ES-I3 (cell line): ENCODE data around the gene SURF1.
"Not testable (repeated sequence)": the region's sequence is repeated elsewhere in the genome, so short reads cannot be mapped to it uniquely, and the experiment has no call there.

Experiments
- H3K36me3 ChIP-seq: 2 replicates; pipeline ENCODE4 v1.6.1; 2013; ENCODE audit warnings: mild to moderate bottlenecking, low read length, control low read depth, moderate library complexity; ENCODE audit not compliant: insufficient read depth
- H3K4me1 ChIP-seq: 2 replicates; pipeline ENCODE4 v1.6.1; 2013; ENCODE audit warnings: mild to moderate bottlenecking, control low read depth, low read length; ENCODE audit not compliant: insufficient read depth
- H3K9ac ChIP-seq: 2 replicates; pipeline ENCODE4 v1.6.1; 2013; ENCODE audit warnings: low read depth, mild to moderate bottlenecking, low read length, moderate library complexity
- H3K9me3 ChIP-seq: 2 replicates; pipeline ENCODE4 v1.6.1; 2013; ENCODE audit warnings: mild to moderate bottlenecking, low read length, moderate library complexity; ENCODE audit not compliant: control insufficient read depth, insufficient read depth

The SURF1 gene

DNA sequence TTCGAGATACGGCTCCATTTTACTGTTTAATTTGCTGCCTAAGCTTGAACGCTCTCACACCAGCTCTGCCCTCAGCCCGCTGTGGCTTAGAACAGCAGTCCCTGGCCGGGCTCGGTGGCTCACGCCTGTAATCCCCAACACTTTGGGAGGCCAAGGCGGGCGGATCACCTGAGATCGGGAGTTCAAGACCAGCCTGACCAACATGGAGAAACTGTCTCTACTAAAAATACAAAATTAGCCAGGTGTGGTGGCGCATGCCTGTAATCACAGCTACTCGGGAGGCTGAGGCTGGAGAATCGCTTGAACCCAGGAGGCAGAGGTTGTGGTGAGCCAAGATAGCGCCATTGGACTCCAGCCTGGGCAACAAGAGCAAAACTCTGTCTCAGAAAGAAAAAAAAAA, 21.0 kb upstream of the SURF1 start:
- H3K36me3 ChIP-seq, H3K9ac ChIP-seq, H3K4me1 ChIP-seq, H3K9me3 ChIP-seq: not testable (repeated sequence)

GRCh38 chr9:133375724-133376654, 19.7 kb upstream of the SURF1 start, which contains the start of the genes STKLD1 and SURF4:
TSS of gene STKLD1 (plus strand) at chr9:133376366. CDS start at chr9:133376474, 108 bp downstream.
TSS of gene SURF4 (minus strand) at chr9:133376060. CDS start at chr9:133375969, 91 bp downstream.
- Histone ChIP-seq H3K36me3 (0 out of 2 replicates have a peak, but pooled peaks cover 4% of the 10 kb centered on the region), H3K9me3 (no peaks in the 10 kb centered on the region), H3K9ac (peak within 1 kb of the TSS; percentile 86), H3K4me1 (no peaks in the 10 kb centered on the region; the same call in 1 of the 2 replicates)

GRCh38 chr9:133375116-133375723, 18.9 kb upstream of the SURF1 start:
- no peaks in the 10 kb centered on the region; the same call in 1 of the 2 replicates for H3K4me1 ChIP-seq
- peak overlapping the region; percentile 86 for H3K9ac ChIP-seq
- H3K36me3 ChIP-seq = 0 out of 2 replicates have a peak, but pooled peaks cover 4% of the 10 kb centered on the region
- no peaks in the 10 kb centered on the region for H3K9me3 ChIP-seq

GRCh38 chr9:133374612-133375115, 18.4 kb upstream of the SURF1 start:
- Histone ChIP-seq H3K9ac (peak overlapping the region; percentile 86), H3K4me1 (no peaks in the 10 kb centered on the region; the same call in 1 of the 2 replicates), H3K36me3 (0 out of 2 replicates have a peak, but pooled peaks cover 4% of the 10 kb centered on the region), H3K9me3 (no peaks in the 10 kb centered on the region)

- H3K9me3 ChIP-seq = no peaks in the 10 kb centered on the region
- H3K9ac ChIP-seq = no peak overlapping the region
- H3K4me1 ChIP-seq = no peaks in the 10 kb centered on the region; the same call in 1 of the 2 replicates
- peaks cover 8% of the 10 kb centered on the region; the same call in 1 of the 2 replicates for H3K36me3 ChIP-seq
These were observed 15.9 kb upstream of the SURF1 start for GRCh38 chr9:133372144-133372543.

DNA sequence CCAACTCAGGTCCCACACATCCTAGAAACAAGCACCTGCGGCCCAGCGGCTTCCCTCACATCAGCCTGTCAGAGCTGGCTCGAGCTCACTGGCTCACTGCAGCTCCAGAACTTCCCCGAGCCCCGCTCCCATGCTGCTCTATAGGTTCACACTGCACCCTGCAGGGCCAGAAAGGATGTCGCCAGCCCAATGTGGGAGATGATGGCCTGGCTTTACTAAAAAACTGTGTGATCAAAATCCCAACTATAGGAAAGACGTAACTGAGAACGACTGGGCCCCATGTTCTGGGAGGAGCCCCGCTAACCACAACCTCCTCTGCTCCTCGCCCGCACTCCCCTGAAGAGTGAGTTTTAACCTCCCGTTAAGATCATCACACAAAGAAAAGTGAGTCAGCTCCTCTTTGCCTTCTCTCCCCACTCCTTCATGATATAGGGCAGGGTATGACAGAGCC, 15.0 kb upstream of the SURF1 start:
- Histone ChIP-seq H3K36me3 (peaks cover 8% of the 10 kb centered on the region; the same call in 1 of the 2 replicates), H3K9me3 (no peaks in the 10 kb centered on the region), H3K4me1 (no peaks in the 10 kb centered on the region; the same call in 1 of the 2 replicates), H3K9ac (no peak overlapping the region)

- Histone ChIP-seq H3K36me3 (peaks cover 11% of the 10 kb centered on the region; the same call in 1 of the 2 replicates), H3K4me1 (no peaks in the 10 kb centered on the region; the same call in 1 of the 2 replicates), H3K9me3 (no peaks in the 10 kb centered on the region), H3K9ac (no peak overlapping the region)
These were observed 14.4 kb upstream of the SURF1 start for GRCh38 chr9:133370685-133371084.

- Histone ChIP-seq H3K36me3 (peaks cover 17% of the 10 kb centered on the region), H3K9ac (no peak overlapping the region), H3K9me3 (no peaks in the 10 kb centered on the region), H3K4me1 (no peaks in the 10 kb centered on the region; the same call in 1 of the 2 replicates)
These were observed 13.6 kb upstream of the SURF1 start for GRCh38 chr9:133369933-133370332.

DNA sequence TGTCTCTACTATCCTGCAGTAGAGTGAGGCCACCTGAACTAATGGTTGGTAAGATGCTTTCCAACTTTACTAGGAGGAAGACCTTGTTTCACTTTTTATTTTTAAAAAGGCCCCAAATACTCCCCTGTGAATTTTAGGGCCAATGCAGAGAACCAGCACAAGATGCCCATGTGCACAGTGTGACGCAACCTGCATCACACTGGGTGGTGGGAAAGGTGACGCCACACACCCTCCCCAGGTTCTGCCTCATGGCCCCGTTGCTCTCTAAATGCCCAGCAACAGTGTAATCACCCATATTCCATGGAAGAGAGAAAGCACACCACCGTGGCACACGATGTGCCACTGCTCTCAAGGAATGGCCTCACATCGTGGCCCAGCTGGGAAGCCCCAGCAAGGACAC, 13.1 kb upstream of the SURF1 start:
- Histone ChIP-seq H3K36me3 (peaks cover 17% of the 10 kb centered on the region), H3K9ac (no peak overlapping the region), H3K4me1 (no peaks in the 10 kb centered on the region; the same call in 1 of the 2 replicates), H3K9me3 (no peaks in the 10 kb centered on the region)

GRCh38 chr9:133368249-133368881, 12.1 kb upstream of the SURF1 start:
- Histone ChIP-seq H3K9me3 (no peaks in the 10 kb centered on the region), H3K36me3 (peaks cover 17% of the 10 kb centered on the region), H3K4me1 (no peaks in the 10 kb centered on the region; the same call in 1 of the 2 replicates), H3K9ac (no peak overlapping the region)

- H3K9ac ChIP-seq = no peak overlapping the region
- H3K36me3 ChIP-seq = peaks cover 17% of the 10 kb centered on the region
- no peaks in the 10 kb centered on the region for H3K9me3 ChIP-seq
- no peaks in the 10 kb centered on the region; the same call in 1 of the 2 replicates for H3K4me1 ChIP-seq
These were observed 11.5 kb upstream of the SURF1 start for GRCh38 chr9:133367778-133368177.

- Histone ChIP-seq H3K36me3 (peaks cover 17% of the 10 kb centered on the region), H3K9ac (no peak overlapping the region), H3K9me3 (no peaks in the 10 kb centered on the region), H3K4me1 (no peaks in the 10 kb centered on the region; the same call in 1 of the 2 replicates)
These were observed 10.9 kb upstream of the SURF1 start for GRCh38 chr9:133367221-133367620.

- Histone ChIP-seq H3K36me3 (peaks cover 18% of the 10 kb centered on the region), H3K4me1 (no peaks in the 10 kb centered on the region), H3K9me3 (no peaks in the 10 kb centered on the region), H3K9ac (no peak overlapping the region)
These were observed 10.1 kb upstream of the SURF1 start for GRCh38 chr9:133366435-133366834.
